Erythroblast (primary cell): Measurements from ENCODE around the gene CFAP206.
"Not testable (repeated sequence)": the region's sequence is repeated elsewhere in the genome, so short reads cannot be mapped to it uniquely, and the experiment has no call there.

Source experiments
- DNase-seq, 2 experiments: peaks; one replicate each; lab custom pipeline; 2025; lab: John Stamatoyannopoulos, UW
- GATA1 ChIP-seq: IDR thresholded peaks from 2 replicates; pipeline ENCODE4 v1.6.1; 2011; ENCODE audit warnings: low read depth, mild to moderate bottlenecking, control low read depth, low read length, moderate library complexity
- POLR2A ChIP-seq: IDR thresholded peaks from 2 replicates; pipeline ENCODE4 v1.6.1; 2011; ENCODE audit warnings: mild to moderate bottlenecking, low read length

The CFAP206 gene

DNA sequence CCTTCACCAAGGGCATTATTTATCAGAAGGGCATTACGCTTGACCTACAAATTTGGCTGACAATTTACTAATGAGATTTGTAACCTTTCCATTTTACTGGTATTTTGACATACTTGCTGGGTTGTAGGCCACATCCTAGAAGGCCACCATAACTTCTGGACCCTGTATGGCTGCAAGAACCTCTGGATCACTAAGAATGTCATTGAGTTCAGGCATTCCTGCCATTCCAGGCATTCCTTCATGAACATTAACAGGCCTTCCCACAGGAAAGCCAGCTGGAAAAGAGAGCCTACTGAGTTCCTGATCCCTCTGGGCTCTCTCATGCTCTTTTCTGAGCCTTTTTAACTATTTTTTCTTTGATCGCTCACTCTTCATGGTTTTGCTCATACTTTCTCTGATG is 36.6 kb downstream of the CFAP206 start:
- no peak for DNase-seq

DNA sequence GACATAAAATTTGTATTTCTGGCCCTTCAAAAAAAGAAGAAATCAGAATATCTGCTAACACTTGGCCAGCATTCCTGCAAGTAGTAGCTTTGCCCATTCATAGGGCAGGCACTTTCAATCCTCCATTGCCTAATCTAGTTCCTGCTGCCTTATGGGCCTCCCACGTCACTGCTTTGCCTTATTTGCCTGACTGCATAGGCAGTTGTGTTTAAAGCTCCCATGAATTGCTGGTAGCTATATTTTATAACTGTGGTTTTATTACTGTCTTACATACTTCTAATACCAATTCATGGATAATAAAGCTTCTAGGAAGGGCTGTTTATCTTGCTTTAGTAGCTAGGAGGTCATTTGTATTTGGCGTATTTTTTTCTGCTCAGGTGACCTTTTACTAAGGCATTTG is 57.3 kb downstream of the CFAP206 start:
- no peak for TF ChIP-seq GATA1
- no peak for TF ChIP-seq POLR2A
- no peak for DNase-seq

More for the DNA sequence above, 36.6 kb downstream of the CFAP206 start:
- TF ChIP-seq POLR2A (no peak), GATA1 (no peak)

DNA sequence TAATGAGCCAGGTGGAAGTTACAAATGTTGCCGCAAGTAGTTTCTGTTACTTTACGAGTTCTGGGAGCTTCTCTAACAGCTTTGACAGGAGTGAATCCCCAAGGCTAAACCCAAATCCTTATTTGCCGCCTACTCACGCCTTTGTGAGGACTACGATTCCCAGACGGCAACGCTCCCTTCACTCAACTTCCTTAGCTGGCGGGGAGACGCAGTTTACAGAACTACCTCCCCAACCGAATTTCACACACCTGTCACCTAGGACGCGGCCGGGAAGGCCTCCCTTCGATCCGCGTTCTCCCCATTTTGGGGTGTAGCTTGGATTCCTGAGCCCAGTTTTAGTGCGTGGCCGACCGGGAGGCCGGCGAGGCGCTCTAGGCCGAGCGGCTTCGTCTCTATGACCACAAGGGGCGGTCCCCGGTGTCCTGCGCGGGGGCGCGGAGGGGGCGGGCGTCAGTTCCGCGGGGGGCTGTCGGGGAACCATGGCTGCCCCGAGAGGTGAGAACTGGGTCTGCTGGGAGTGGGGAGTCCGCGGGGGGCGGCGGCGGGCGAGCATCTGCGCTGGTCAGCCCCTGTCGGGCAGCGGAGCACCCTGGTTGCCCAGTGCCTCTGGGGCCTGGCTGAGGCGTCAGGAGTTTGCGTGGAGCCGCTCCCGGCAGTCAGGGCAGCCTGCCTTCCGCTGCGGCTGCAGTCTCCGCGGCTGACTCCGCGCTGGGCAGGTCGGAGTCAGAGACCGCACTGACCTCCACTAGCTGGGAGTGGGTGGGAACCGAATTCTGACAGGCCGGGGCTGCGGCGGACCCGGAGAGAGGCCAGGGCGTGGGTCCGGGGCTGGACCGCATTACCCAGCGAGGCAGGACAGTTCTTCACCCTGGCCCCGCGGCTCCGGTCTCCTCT is 65.0 kb downstream of the CFAP206 start, which contains the start of gene SLC35A1:
Gene SLC35A1, plus strand, starts transcription at position 450 of the 894 bp plus-strand sequence. Its CDS starts 30 bp downstream, at position 480.
- DNase-seq, result peak; percentile 90 to 92

DNA sequence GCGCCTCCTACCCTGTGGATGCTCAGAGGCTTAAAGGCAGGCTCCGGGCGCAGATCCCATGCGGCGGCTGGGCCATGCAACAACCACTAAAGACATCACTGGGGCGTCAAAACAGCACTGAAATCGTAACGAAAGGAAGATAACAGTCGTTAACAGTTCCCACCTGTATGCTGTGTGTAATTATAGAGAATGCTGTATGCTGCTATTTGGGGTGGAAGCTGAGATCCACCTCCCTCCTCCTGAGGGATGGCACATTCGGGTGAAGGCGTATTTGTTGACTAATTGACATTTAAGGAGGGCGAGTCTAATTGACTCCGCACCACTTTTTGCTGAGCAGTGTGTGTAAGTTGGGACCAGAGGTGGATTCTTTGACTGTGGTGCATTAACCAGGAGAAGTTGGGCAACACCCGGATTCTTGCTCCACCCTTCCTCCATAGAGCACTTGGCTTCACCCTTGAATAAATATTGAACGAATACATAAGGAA is 65.7 kb downstream of the CFAP206 start:
- TF ChIP-seq GATA1 (no peak), POLR2A (peak; percentile 10)
- DNase-seq, result peak; percentile 65 to 70

More for the DNA sequence above, 65.0 kb downstream of the CFAP206 start, which contains the start of gene SLC35A1:
- no peak for TF ChIP-seq GATA1
- peak; percentile 68 for TF ChIP-seq POLR2A

DNA sequence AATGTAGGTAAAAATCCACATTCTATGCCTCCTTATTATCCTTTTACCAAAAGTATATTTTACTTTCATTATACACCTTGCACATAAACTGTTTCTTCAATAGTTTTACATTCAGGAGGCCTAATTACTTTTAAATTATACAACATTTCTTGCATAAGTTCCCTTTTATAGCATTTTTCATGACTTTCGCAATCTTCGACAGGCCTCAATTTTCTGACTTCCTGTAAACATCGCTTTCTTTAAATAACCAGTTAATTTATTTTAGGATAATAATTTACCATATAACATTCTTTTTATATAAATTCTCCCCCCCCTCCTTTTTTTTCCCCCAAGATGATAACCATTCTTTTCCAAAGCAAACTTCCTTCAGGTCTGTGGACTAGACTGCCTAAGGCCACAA is 74.2 kb downstream of the CFAP206 start:
- no peak for DNase-seq
- TF ChIP-seq GATA1, result no peak
- TF ChIP-seq POLR2A, result no peak

DNA sequence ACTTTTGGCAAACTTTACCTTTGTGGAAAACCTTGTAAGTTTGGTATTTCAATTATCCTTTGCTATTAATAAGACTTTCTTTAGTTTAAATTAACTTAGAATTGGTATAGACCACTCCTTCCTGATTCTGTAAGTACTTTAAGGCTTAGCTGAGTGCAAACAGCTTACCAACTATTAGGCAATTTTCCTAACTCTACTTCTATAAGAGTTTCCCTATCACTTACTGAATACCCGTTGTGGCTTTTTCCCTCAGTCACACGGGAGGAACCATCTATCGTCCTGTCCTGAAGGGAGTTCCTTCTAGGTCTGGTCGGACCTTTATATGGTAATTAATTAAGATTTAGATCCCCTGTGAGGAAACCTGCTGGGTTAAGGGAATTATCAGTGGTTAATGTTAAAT is 74.6 kb downstream of the CFAP206 start:
- DNase-seq, result no peak
- no peak for TF ChIP-seq GATA1
- TF ChIP-seq POLR2A, result no peak

DNA sequence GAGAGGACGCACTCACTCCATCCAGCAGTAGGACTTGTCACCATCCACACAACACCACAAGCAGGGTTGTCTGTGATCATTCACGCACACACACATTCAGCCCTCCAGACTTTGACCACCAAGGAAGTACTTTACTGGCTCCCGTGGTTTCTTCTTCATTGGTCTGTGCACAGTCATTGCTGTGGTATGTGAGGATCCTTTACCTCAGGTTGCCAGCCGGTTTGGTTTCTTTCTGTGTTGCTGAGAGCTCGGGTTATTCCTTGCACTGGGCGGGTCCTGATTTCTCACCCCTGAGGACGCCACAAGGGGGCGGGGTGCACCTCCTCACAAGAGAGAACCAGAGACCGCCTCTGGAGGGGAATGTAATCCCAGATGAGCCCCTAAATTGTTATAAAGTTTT is 76.2 kb downstream of the CFAP206 start:
- TF ChIP-seq GATA1, result no peak
- no peak for TF ChIP-seq POLR2A
- peak; percentile 32 to 46 for DNase-seq

DNA sequence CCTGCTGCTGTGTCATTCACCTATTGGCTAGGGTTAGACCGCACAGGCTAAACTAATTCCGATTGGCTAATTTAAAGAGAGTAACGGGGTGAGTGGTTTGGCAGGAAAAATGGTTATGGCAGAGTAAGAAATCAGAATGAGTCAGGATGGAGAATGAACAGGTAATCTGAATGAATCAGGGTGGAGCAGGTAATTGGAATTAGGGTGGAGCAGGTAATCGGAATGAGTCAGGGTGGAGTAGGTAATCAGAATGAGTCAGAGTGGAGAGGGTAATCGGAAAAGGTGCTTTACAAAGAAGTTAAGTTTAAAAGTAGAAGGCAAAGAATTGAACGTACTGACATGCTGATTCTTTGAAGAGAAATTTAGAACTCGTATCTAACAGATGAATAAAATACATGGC is 76.7 kb downstream of the CFAP206 start:
- DNase-seq, result no peak
- TF ChIP-seq GATA1 (no peak), POLR2A (no peak)

DNA sequence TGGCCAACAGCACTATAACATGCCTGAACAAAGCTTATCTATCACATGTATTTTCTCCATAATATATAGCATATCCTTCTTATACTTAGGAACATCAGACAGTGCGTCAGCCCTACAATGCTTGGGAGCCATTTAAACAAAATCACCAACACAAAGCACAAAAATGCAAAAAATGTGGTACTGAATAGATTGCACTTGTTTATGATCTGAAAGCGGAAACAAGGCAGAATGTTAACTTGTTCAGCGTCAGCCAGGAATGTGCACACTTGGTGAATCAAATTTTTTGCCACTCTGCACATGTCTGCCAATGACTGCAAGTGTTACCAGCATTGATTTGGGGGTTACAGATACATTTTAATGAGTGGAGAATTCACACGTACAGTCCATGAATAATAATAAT is 79.8 kb downstream of the CFAP206 start:
- no peak for TF ChIP-seq GATA1
- no peak for TF ChIP-seq POLR2A
- no peak for DNase-seq

DNA sequence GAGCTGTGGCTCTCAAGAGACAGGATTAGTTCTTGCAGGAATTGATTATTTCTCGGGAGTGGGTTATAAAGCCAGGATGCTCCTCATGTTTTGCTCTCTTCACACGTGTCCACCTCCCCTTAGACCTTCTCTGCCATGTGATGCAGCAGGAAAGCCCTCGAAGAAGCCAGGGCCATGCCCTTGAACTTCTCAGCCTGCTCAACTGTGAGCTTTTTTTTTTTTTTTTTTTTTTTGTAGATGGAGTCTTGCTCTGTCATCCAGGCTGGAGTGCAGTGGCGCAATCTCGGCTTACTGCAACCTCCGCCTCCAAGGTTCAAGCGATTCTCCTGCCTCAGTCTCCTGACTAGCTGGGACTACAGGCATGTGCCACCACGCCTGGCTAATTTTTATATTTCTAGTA is 81.6 kb downstream of the CFAP206 start:
- not testable (repeated sequence) for DNase-seq

DNA sequence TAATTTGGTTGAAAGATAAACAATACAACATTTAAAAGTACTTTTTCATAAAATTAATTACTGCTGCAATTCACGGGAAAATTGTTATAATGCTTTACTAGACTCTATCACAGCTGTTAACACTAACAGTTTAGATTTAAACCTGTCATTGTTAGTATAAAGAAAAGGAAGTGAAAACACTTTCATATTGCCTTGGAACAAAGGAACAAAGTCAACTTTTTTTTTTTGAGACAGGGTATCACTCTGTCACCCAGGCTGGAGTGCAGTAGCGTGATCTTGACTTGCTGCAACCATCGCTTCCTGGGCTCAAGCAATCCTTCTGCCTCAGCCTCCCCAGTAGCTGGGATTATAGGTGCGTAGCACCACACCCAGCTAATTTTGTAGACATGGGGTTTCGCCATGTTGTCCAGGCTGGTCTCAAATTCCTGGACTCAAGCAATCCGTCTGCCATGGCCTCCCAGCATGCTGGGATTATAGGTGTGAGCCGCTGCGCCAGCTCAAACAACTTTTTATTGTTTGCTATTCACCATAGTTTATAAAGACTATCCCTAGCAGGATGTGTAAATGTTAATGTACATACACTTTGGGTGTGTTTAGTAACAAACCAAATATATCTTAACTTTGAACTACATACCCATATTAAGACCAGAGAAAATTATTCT is 87.1 kb downstream of the CFAP206 start:
- TF ChIP-seq GATA1 (no peak), POLR2A (no peak)
- DNase-seq, result no peak

DNA sequence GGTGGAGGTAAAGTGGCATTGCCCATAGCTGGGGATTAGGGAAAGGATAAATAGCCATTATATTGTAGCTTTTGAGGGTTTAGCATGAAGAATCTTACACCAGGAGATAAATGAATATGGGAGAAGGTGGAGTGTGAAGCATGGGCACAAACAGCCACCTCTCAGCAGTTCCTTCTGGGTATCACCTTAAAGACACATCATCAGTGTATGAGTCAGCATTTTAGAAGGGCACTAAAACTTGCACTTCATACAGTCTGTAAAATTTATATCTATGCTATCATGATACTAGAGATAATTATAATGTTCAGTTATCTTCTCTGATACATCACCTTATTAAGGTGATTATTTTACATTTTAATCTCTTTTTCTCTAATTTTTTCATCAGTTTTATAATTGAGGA is 90.3 kb downstream of the CFAP206 start:
- DNase-seq, result peak in 1 of 2 experiments; percentile 16
- TF ChIP-seq POLR2A (no peak), GATA1 (no peak)

DNA sequence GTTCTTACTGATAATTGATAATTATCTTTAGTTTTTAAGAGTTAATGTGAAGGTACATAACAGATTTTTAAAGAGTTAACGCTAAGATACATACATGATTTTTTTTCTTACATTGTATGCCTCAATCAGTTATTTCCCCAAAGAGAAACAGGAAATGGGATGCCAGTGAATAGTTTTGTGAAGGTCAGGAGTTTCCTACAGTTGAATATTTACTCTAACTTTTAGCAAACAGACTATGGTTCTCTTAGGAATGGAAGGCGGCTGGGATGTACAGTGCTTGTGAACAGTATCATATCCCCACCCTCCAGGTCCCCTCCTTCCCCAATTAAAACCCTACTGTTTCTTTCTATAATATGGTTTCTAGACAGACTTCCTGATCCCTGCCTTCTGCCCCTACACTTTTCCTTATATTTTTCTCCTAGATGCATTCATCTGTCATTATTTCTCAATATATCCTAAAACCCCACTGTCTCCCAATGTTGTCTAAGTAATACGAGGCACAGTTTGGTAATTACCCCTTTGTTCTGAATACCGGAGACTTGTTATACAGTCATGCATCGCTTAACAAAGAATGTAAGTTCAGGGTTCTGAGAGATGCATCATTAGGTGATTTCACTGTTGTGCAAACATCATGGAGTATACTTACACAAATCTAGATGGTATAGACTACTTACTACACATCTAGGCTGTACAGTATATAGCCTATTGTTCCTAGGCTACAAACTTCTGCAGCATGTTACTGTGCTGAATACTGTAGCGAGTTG is 94.2 kb downstream of the CFAP206 start:
- no peak for TF ChIP-seq GATA1
- no peak for TF ChIP-seq POLR2A
- no peak for DNase-seq

DNA sequence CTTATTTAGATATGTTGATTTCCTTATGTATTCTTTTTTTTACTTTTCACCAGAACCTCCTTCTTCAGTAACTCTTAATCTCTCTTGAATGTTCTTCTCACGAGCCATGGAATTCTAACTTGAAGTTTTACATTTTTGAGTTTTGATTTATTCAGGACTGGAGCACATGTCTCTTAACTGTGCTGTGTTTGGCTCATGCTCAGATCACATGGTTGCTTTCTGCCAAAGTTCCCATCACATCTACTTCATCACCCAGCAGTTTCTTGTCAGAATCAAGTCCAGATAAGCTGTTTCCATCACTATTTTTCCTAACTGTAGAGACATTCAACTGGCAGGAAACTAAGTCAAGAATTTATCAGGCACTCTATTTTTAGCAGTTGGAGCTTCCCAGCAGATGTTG is 96.7 kb downstream of the CFAP206 start:
- DNase-seq, result no peak
- no peak for TF ChIP-seq GATA1
- no peak for TF ChIP-seq POLR2A
